ENCODE measurements around the gene SH3GLB1. TPM values are rescaled to one million over a fixed set of nuclear protein-coding genes. Genes with fewer than 3 reads are reported as not detected.

SH3GLB1 gene
- total RNA-seq, 1 experiment from 2014 or later: 36.6 TPM

GRCh38 chr1:86718786-86719185 lies 14.4 kb downstream of the SH3GLB1 start:
- no peak overlapping the region for H2BK15ac ChIP-seq (ENCODE audit: low read depth, low read length)
- no peaks in the 10 kb centered on the region for H3K79me1 ChIP-seq (ENCODE audit: insufficient read depth, low read depth, low read length, poor library complexity, severe bottlenecking)
- no peak overlapping the region for H3K18ac ChIP-seq (ENCODE audit: insufficient read length, low read depth, low read length)
- H3K27ac ChIP-seq (ENCODE audit: insufficient read length, low read depth, low read length): no peak overlapping the region
- no peak overlapping the region for H4K5ac ChIP-seq (ENCODE audit: insufficient read length, low read depth, low read length)
- H3K4ac ChIP-seq (ENCODE audit: low read depth, low read length): no peak overlapping the region
- no peaks in the 10 kb centered on the region for H3K79me2 ChIP-seq (ENCODE audit: insufficient read depth, low read length)
- no peak overlapping the region for H2BK120ac ChIP-seq (ENCODE audit: low read depth, low read length, poor library complexity, severe bottlenecking)
- H3K23ac ChIP-seq (ENCODE audit: insufficient read length, low read depth, low read length): no peak overlapping the region
- H3K27me3 ChIP-seq (ENCODE audit: insufficient read depth, low read length): no peaks in the 10 kb centered on the region
- no peak overlapping the region for H3K14ac ChIP-seq (ENCODE audit: insufficient read depth, low read length)
- no peak overlapping the region for H2AFZ ChIP-seq (ENCODE audit: low read length)
- no peak overlapping the region for H2BK12ac ChIP-seq (ENCODE audit: insufficient read length, low read depth, low read length)
- Mint-ChIP-seq H3K4me3 (no peak overlapping the region), H3K4me1 (peaks cover 4% of the 10 kb centered on the region in 2 experiments; a peak in 3 of 4 replicates), H3K36me3 (ENCODE audit: insufficient read depth in 1 of 3, low read depth in 3 of 3) (peaks cover 2 to 29% (median 16%) of the 10 kb centered on the region in 3 experiments; a peak in 6 of 7 replicates), H3K9me3 (no peaks in the 10 kb centered on the region), H3K27me3 (ENCODE audit: low read depth) (no peaks in the 10 kb centered on the region), H3K27ac (no peak overlapping the region; a peak in 2 of 7 replicates)
- H2BK20ac ChIP-seq (ENCODE audit: low read depth, low read length, poor library complexity, severe bottlenecking): no peak overlapping the region
- no peaks in the 10 kb centered on the region for H4K20me1 ChIP-seq (ENCODE audit: control insufficient read depth, insufficient read depth, insufficient read length)
- no peak for TF ChIP-seq CTCF (conservative IDR thresholded peaks at IDR 0.05)
- no peaks in the 10 kb centered on the region for H3K23me2 ChIP-seq (ENCODE audit: insufficient read length, low read depth, low read length, poor library complexity, severe bottlenecking)
- H2AK5ac ChIP-seq (ENCODE audit: insufficient read length, low read length): no peak overlapping the region
- H3K9me3 ChIP-seq (ENCODE audit: control insufficient read depth, low read depth, low read length): no peaks in the 10 kb centered on the region
- no peak overlapping the region for H3T11ph ChIP-seq (ENCODE audit: low read length)
- no peak overlapping the region for H3K4me2 ChIP-seq (ENCODE audit: insufficient read depth, insufficient read length, low read length)
- no CpG with 5 or more reads among the region's 2 CpGs for WGBS (ENCODE audit: extremely low coverage, insufficient read length, low lambda C conversion rate)
- DNase-seq: no peak
- H3K4me1 ChIP-seq (ENCODE audit: insufficient read depth, low read length): no peaks in the 10 kb centered on the region
- H3K9ac ChIP-seq (ENCODE audit: extremely low read depth, insufficient read length, low read length): no peak overlapping the region
- no peak overlapping the region for H3K56ac ChIP-seq (ENCODE audit: insufficient read length, low read depth, low read length)
- no peak overlapping the region for H2BK5ac ChIP-seq (ENCODE audit: insufficient read length, low read length)
- no peak overlapping the region for H4K91ac ChIP-seq (ENCODE audit: insufficient read length, low read depth, low read length)
- H4K8ac ChIP-seq (replicated peaks; ENCODE audit: insufficient read length, low read depth, low read length): no peak overlapping the region

All from H9 (cell line).